ENCODE data around the gene NECAB3.
A peak's percentile ranks its signal among the peaks of the same experiment; 100 is the strongest.

The NECAB3 gene

DNA sequence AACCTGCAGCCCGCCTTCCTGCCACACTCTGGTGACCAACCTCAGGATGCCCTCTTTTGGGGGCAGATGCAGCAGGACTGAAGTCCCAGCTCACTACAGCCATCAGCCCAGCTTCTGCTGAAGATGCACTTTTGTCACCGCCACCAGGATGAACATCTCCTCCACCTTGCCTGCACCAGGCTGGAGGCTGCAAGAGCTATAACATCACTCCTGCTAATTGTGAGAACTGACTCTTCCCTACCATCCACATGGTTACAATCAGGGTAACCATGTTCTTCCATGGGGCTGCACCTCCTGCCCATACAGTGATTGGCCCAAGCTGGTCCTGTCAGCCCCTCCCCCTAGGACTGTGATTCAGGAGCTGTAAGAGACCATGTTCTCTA lies 9.5 kb downstream of the NECAB3 start:
- no peak for DNase-seq (ENCODE audit: low read depth in 3 of 3)

DNA sequence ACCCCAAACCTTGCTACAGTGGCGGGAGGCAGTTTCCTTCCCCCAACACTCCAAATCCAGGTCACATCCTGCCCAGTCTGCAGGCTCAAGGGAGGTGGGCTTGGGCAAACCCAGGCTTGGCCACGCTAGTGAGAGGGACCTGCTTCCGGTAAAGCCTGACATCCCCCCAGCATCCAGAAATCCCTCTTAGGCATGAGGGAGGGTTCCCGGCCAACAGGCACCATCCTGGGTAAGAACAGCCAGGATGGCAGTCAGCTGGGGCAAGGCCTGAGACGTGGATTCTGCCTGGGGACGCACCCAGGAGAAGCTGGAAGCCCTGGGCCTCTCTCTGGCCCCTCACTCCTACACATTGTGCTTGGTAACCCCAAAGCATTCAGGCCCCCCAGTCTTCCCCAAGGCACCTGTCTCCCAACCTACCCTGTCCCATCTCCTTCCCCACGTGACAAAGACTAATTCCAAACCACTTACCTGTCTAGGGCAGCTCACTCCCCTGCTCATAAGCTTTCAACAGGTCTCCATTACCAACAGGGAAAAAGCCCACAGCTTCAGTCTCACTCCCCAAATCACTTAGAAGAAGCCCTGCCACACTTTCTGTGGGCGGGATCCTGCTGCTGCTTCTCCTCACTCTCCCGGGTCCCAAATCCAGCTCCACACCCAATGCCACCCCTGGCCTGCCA lies 10.0 kb downstream of the NECAB3 start:
- DNase-seq (ENCODE audit: low read depth in 3 of 3): no peak

- peak; percentile 65 to 84 (median 69) for DNase-seq (ENCODE audit: low read depth in 3 of 3)
These were observed 10.8 kb downstream of the NECAB3 start for GRCh38 chr20:33663161-33664084.

- DNase-seq (ENCODE audit: low read depth in 3 of 3): no peak
These were observed 12.1 kb downstream of the NECAB3 start, which contains the start of gene C20orf144 for GRCh38 chr20:33662172-33662571. TSS of gene C20orf144 (plus strand) at chr20:33662327. CDS start at chr20:33662346, 19 bp downstream.

- no peak for DNase-seq (ENCODE audit: low read depth in 3 of 3)
These were observed 13.6 kb downstream of the NECAB3 start for GRCh38 chr20:33660685-33661058.

DNA sequence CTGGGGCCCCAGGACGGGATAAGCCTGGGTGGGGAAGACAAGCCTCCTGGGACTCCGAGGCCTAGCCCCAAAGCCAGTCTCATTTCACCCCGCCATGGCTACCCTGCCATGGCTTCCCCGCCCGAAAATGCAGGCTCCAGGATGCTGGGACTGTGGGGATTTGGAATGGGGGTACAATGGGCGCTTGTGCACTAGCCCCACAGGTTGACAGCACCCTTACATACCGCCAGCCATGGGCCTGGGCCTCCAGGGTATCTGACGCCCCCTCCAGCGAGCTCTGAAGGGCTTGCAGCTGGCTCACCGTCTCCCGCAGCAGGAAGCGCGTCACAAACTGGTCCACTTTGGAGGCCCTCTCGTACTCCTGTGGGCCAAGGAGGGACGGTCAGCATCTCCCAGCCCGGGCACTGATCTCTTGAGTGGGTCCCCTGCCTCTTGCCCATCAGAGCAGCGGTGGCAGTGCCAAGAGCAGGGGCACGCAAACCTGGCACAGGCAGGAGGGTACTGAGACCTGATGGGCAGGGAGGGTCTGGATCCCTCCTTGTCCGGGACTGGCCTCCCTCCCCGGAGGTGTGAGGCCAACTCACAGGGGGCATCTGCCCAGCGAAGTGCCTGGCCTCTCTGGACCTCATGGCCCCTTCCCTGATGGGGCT lies 14.1 kb downstream of the NECAB3 start:
- DNase-seq (ENCODE audit: low read depth in 3 of 3): no peak

- no peak for DNase-seq (ENCODE audit: low read depth in 3 of 3)
These were observed 14.7 kb downstream of the NECAB3 start for GRCh38 chr20:33659341-33660034.

GRCh38 chr20:33658929-33659328 lies 15.3 kb downstream of the NECAB3 start:
- no peak for DNase-seq (ENCODE audit: low read depth in 3 of 3)

GRCh38 chr20:33658510-33658909 lies 15.7 kb downstream of the NECAB3 start:
- DNase-seq (ENCODE audit: low read depth in 3 of 3): no peak

DNA sequence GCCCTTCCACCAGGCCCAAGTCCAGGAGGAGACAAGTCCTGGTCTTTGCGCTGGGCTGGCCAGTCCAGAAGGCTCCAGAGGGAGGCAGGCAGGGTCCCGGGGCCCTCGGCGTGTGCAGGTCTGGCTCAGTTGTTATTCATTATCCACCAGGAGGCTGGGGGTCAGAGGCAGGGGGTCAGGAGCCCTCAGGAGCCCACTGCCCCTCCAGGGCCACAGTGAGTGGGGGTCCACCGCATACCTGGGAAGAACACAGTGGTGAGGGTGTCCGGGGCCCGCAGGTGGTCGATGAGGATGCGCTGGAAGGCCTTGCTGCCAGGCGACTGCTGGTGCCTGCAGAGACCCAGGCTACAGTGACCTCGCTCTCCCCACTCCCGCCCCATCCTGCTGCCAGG lies 16.5 kb downstream of the NECAB3 start:
- DNase-seq (ENCODE audit: low read depth in 3 of 3): no peak

GRCh38 chr20:33656783-33657703 lies 17.2 kb downstream of the NECAB3 start:
- DNase-seq (ENCODE audit: low read depth in 3 of 3): no peak

GRCh38 chr20:33656010-33656782 lies 18.0 kb downstream of the NECAB3 start:
- DNase-seq (ENCODE audit: low read depth in 3 of 3): no peak

DNA sequence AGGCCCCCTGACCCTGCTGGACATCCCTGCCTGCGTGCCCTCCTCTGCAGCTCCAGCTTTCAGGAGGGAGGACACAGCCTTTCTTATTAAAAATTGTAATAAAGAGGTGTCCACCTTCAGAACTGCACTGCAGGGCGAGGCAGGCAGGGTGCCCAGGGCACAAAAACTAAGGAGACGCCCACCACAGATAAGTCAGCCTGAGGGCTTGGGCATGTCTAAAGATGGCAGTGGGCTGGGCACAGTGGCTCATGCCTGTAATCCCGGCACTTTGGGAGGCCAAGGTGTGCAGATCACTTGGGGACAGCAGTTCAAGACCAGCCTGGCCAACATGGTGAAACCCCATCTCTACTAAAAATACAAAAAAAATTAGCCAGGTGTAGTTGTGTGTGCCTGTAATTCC lies 19.1 kb downstream of the NECAB3 start:
- no peak for DNase-seq (ENCODE audit: low read depth in 3 of 3)

- DNase-seq (ENCODE audit: low read depth in 3 of 3): no peak
These were observed 19.5 kb downstream of the NECAB3 start for GRCh38 chr20:33654680-33655161.

- no peak for DNase-seq (ENCODE audit: low read depth in 3 of 3)
These were observed 20.2 kb downstream of the NECAB3 start for GRCh38 chr20:33653900-33654596.

DNA sequence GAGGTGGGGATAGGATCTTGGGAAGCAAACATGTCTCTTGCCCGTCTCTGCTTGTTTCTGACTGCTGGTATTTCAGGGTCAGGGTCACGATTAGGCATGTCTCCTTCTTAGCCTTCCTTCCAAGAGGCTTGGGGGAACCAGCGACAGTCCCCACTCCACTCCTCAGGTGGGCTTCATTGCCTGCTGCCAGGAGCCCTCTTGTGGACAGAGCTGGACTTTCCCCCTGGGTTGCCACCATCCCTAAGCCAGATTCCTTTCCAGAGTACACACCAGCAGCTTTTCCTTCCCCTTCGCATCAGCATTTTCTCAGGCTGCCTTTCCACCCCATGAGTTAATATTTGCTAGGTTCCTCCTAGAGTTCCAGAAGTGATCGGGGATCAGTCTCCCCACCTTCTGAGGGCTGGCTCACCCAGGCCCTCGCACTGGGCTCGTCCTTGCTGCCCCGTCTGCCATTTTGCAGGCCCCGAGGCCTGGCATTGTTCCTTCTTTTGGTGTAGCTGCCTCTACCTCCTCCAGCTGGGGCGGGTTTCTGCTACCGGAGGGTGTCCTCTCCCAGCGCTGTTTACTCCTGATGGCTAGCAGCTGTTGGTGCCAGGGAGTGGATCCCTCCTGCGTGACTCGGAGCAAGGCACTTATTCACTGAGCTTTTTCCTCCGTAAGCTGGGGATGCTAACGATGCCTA lies 20.9 kb downstream of the NECAB3 start:
- peak in 1 of 3 experiments; percentile 42 for DNase-seq (ENCODE audit: low read depth in 3 of 3)

- DNase-seq (ENCODE audit: low read depth in 3 of 3): no peak
These were observed 22.6 kb downstream of the NECAB3 start for GRCh38 chr20:33651562-33652048.

GRCh38 chr20:33650753-33651561 lies 23.3 kb downstream of the NECAB3 start:
- no peak for DNase-seq (ENCODE audit: low read depth in 3 of 3)
